Measurements from ENCODE around the gene NMRAL1.
A peak's percentile ranks its signal among the peaks of the same experiment; 100 is the strongest.

Gene NMRAL1

GRCh38 chr16:4463522-4464163, 10.8 kb downstream of the NMRAL1 start:
- no peak for DNase-seq

GRCh38 chr16:4461250-4462085, 13.0 kb downstream of the NMRAL1 start:
- no peak for DNase-seq

GRCh38 chr16:4460936-4461249, 13.5 kb downstream of the NMRAL1 start:
- no peak for DNase-seq

- DNase-seq, result no peak
These were observed 18.5 kb downstream of the NMRAL1 start for GRCh38 chr16:4455951-4456350.

GRCh38 chr16:4455081-4455480, 19.3 kb downstream of the NMRAL1 start:
- DNase-seq, result no peak

GRCh38 chr16:4454623-4455022, 19.8 kb downstream of the NMRAL1 start:
- no peak for DNase-seq

- no peak for DNase-seq
These were observed 21.8 kb downstream of the NMRAL1 start for GRCh38 chr16:4452674-4453073.

- no peak for DNase-seq
These were observed 23.4 kb downstream of the NMRAL1 start for GRCh38 chr16:4450931-4451519.

GRCh38 chr16:4450430-4450829, 24.0 kb downstream of the NMRAL1 start:
- DNase-seq, result no peak

- DNase-seq, result no peak
These were observed 30.4 kb downstream of the NMRAL1 start for GRCh38 chr16:4443986-4444385.

- DNase-seq, result no peak
These were observed 31.2 kb downstream of the NMRAL1 start for GRCh38 chr16:4443271-4443670.

GRCh38 chr16:4442371-4442770, 32.1 kb downstream of the NMRAL1 start:
- DNase-seq, result no peak

- no peak for DNase-seq
These were observed 37.1 kb downstream of the NMRAL1 start for GRCh38 chr16:4437366-4437765.

GRCh38 chr16:4435337-4436067, 38.9 kb downstream of the NMRAL1 start:
- DNase-seq, result no peak

- no peak for DNase-seq
These were observed 40.3 kb downstream of the NMRAL1 start for GRCh38 chr16:4433914-4434787.

GRCh38 chr16:4433228-4433627, 41.2 kb downstream of the NMRAL1 start:
- DNase-seq, result no peak

- DNase-seq, result no peak
These were observed 43.4 kb downstream of the NMRAL1 start for GRCh38 chr16:4431023-4431422.

GRCh38 chr16:4428500-4428899, 45.9 kb downstream of the NMRAL1 start:
- no peak for DNase-seq

GRCh38 chr16:4426722-4427372, 47.6 kb downstream of the NMRAL1 start:
- DNase-seq, result no peak

- no peak for DNase-seq
These were observed 48.3 kb downstream of the NMRAL1 start for GRCh38 chr16:4426021-4426684.

GRCh38 chr16:4425378-4426020, 48.9 kb downstream of the NMRAL1 start, which contains the start of gene DNAJA3:
DNAJA3 (plus strand) TSS chr16:4425868; CDS start chr16:4425882, 14 bp downstream.
- peak; percentile 98 for DNase-seq
